Vagina (tissue), 2 donors: Measurements from ENCODE around the gene STAB1. TPM values are rescaled to one million over a fixed set of nuclear protein-coding genes. Genes with fewer than 3 reads are reported as not detected.

Experiments
- DNase-seq, 2 donors: peaks; one replicate each; pipeline ENCODE4 v3.0.0-alpha.2; 2017; ENCODE audit errors: extremely low spot score in 2 of 2
- H3K27ac ChIP-seq: fragments of 200-600 bp; sonication (generic); one replicate; pipeline ENCODE4 v1.5.1; 2019
- H3K27me3 ChIP-seq: fragments of 200-600 bp; sonication (generic); one replicate; pipeline ENCODE4 v1.5.1; 2019
- H3K36me3 ChIP-seq, 2 donors: fragments of 200-600 bp; sonication (generic); one replicate each; pipeline ENCODE4 v1.5.1; 2017 to 2019
- H3K4me1 ChIP-seq: fragments of 200-600 bp; sonication (generic); one replicate; pipeline ENCODE4 v1.5.1; 2019
- H3K4me3 ChIP-seq, 2 donors: fragments of 200-600 bp; sonication (generic); 1 replicate in 1 of 2; 2 replicates in 1 of 2; pipeline ENCODE4 v1.5.1; 2016 to 2019
- H3K9me3 ChIP-seq: fragments of 200-600 bp; sonication (generic); one replicate; pipeline ENCODE4 v1.5.1; 2019
- POLR2A ChIP-seq, 2 donors: fragments of 450-650 bp; IDR thresholded peaks; one replicate each; pipeline ENCODE4 v1.6.1; 2017; ENCODE audit warnings: antibody characterized with exemption in 2 of 2, mild to moderate bottlenecking in 2 of 2, moderate library complexity in 2 of 2
- POLR2AphosphoS5 ChIP-seq, 2 donors: sonication (generic); formaldehyde crosslinking; IDR thresholded peaks; one replicate each; pipeline ENCODE4 v1.9.0; 2017; ENCODE audit warnings: antibody characterized with exemption in 2 of 2, mild to moderate bottlenecking in 2 of 2, low read depth in 1 of 2; ENCODE audit not compliant: insufficient read depth in 1 of 2
- intact Hi-C: fragments of 100-400 bp; cut with DNase I; formaldehyde crosslinking; loops from one replicate; pipeline ENCODE4 v1.15.1; 2023
- total RNA-seq: library from RNA; depleted of rRNA; stranded (reverse); fragments of >200 nt; gene quantifications from one replicate; pipeline ENCODE4 v1.2.3, GENCODE V29; 2016
- TF ChIP-seq, protein P1 (sequence below), 3 experiments: fragments of 450-650 bp in 2 of 3; fragments of 200-600 bp in 1 of 3; sonication (generic) in 1 of 3; IDR thresholded peaks; one replicate each; pipeline ENCODE4 v1.5.1; 2017 to 2019; ENCODE audit warnings: antibody characterized with exemption in 3 of 3, mild to moderate bottlenecking in 2 of 3, moderate library complexity in 2 of 3

STAB1 gene
- total RNA-seq, 1 donor from 2014 or later: 124 TPM

DNA sequence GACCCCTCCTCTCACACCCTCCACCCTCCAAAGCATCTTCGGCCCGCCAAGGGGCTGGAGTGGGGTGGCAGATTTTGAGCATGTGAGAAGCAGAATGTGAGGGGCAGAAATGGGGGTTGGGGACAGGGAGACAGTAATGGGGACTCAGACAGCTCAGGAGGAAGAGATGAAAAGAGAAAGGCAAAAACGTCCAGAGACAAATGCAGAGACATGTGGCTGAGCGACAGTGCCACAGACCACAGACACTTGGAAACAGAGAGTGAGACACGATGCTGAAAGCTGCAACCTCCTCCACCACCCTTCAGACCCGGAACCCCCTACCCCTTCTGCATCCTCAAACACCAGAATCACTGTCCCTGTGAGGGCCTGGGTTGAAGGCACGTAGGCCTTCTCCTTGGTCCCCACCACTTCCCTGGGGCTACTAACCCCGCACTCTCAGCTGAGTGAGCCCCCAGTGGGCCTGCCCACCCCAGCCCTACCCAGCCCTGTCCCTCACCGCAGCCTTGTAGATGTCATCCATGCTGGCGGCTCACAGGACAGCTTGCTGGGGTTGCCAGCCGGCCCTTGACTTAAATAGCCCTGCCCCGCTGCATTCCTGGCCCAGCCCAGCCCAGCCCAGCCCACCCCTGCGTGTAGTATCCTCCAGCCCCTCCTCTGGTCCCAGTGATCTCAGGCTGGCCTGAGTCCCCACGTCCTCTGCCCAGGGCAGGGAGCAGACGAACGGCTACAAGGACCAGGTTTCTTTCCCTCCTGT is 41.5 kb upstream of the STAB1 start, which contains the start of gene TNNC1:
Gene TNNC1 (minus strand): TSS at position 546 of the 754 bp plus-strand sequence. CDS start 26 bp downstream, at position 520.
- Histone ChIP-seq H3K4me3 (peak within 1 kb of the TSS; percentile 88 to 92), H3K27ac (peak within 1 kb of the TSS; percentile 97), H3K9me3 (no peaks in the 10 kb centered on the region), H3K4me1 (peaks cover 40% of the 10 kb centered on the region), H3K27me3 (no peaks in the 10 kb centered on the region), H3K36me3 (peaks cover 0 to 5% of the 10 kb centered on the region in 2 donors)
- intact Hi-C loops: no loop called here
- DNase-seq: no peak
- TF ChIP-seq POLR2A (IDR thresholded peaks at IDR 0.05) (no peak), POLR2AphosphoS5 (IDR thresholded peaks at IDR 0.05; ENCODE audit: insufficient read depth in 1 of 2, low read depth in 1 of 2) (no peak)
- TF ChIP-seq, protein P1, sequence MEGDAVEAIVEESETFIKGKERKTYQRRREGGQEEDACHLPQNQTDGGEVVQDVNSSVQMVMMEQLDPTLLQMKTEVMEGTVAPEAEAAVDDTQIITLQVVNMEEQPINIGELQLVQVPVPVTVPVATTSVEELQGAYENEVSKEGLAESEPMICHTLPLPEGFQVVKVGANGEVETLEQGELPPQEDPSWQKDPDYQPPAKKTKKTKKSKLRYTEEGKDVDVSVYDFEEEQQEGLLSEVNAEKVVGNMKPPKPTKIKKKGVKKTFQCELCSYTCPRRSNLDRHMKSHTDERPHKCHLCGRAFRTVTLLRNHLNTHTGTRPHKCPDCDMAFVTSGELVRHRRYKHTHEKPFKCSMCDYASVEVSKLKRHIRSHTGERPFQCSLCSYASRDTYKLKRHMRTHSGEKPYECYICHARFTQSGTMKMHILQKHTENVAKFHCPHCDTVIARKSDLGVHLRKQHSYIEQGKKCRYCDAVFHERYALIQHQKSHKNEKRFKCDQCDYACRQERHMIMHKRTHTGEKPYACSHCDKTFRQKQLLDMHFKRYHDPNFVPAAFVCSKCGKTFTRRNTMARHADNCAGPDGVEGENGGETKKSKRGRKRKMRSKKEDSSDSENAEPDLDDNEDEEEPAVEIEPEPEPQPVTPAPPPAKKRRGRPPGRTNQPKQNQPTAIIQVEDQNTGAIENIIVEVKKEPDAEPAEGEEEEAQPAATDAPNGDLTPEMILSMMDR (IDR thresholded peaks at IDR 0.05): no peak

DNA sequence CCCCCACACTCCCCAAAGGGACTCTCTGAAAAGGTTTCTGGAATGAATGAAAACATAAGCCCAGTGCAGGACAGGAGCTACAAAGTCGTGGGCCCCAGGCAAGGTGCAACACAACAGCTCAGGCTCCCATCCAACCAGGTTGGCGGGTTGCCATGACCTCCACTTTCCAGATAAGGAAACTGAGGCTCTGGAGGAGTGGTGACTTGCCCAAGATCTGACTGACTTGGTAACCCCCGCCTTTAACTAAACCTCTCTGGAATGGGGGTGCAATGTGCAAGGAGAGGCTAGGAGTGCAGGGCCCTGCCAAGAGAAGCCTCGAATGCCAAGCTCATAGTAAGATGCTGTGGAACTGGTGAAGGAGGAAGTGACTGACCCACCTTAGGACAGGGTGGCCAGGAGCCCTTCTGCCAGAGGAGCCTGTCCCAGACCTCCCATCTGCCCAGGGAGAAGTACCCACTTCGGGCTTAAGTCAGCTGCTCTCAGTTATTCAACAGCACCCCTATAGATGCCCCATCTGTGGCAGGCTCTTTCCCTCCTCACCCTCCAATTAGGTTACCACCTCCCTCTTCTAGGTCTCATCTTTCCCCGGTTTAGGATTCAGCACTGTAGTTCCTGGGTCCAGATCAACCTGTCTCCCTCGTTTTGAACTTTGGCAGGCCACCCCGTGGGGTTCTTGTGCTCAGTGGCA is 40.7 kb upstream of the STAB1 start:
- intact Hi-C loops: no loop called here
- Histone ChIP-seq H3K4me1 (peaks cover 41% of the 10 kb centered on the region), H3K4me3 (peak overlapping the region in 1 of 2 donors; percentile 92), H3K27ac (peak overlapping the region; percentile 97), H3K9me3 (no peaks in the 10 kb centered on the region), H3K27me3 (no peaks in the 10 kb centered on the region), H3K36me3 (peaks cover 0 to 12% of the 10 kb centered on the region in 2 donors)
- no peak for TF ChIP-seq POLR2A (IDR thresholded peaks at IDR 0.05)
- TF ChIP-seq, protein P1 (IDR thresholded peaks at IDR 0.05): no peak
- no peak for TF ChIP-seq POLR2AphosphoS5 (IDR thresholded peaks at IDR 0.05; ENCODE audit: insufficient read depth in 1 of 2, low read depth in 1 of 2)
- DNase-seq: no peak

DNA sequence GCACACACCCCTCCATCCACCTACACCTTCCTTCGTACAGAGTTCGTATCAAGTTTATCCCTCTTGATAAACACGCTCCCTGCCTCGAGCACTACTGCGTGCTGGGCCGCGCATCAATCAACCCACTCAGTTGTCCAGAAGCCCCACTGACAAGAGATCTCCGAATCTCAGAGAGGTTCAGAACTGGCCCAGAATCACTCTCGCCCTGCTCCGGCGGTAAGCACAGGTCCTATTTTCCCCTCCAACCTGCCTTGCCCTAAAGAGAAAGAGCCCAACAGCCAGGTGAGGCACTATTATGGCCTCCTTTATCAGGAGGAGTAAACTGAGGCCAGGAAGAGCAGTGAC is 40.2 kb upstream of the STAB1 start:
- DNase-seq: no peak
- Histone ChIP-seq H3K27ac (peak overlapping the region; percentile 97), H3K36me3 (peaks cover 0 to 13% of the 10 kb centered on the region in 2 donors), H3K9me3 (no peaks in the 10 kb centered on the region), H3K4me3 (peak overlapping the region; percentile 88 to 92), H3K4me1 (peaks cover 41% of the 10 kb centered on the region), H3K27me3 (no peaks in the 10 kb centered on the region)
- intact Hi-C loops: no loop called here
- TF ChIP-seq, protein P1 (IDR thresholded peaks at IDR 0.05): no peak
- no peak for TF ChIP-seq POLR2AphosphoS5 (IDR thresholded peaks at IDR 0.05; ENCODE audit: insufficient read depth in 1 of 2, low read depth in 1 of 2)
- TF ChIP-seq POLR2A (IDR thresholded peaks at IDR 0.05): no peak

DNA sequence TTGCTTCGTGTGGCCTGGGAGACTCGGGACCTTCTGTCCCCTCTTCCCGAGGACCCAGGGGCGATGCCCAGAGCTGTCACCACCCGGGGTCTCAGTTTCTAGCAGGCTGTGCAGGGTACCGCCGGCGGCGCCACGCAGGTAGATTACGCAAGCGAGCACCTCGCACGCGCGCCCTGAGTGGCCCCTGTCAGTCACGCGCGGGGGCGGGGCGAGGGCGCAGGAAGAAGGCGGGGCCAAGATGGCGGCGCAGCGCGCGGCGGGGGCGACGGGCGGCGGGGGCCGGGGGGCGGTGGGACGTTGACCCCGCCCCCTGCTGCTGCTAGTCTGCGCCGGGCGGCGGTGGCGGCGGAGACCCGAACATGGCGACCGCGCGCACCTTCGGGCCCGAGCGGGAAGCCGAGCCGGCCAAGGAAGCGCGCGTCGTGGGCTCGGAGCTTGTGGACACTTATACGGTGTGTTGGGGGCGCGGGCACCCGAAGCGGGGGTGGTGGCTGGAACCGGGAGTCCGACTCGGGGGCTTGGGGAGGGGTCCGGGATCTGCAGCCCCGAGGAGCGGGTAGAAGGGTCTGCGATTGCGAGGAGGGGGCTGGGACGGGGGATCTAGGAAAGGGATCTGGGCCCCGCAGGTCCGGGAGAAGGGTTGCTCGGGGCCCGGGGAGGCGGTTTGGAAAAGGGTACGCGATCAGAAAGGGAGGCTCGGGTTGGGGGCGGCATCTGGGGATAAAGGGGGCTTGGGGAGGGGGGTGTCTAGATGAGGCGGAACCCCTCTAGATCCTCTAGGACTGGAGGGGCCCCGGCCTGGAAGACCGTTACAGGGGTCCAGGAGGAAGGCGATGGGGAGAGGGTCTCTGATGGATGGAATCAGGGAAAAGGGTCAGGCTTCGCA is 39.6 kb upstream of the STAB1 start, which contains the start of gene NISCH:
Gene NISCH (plus strand): TSS at position 322 of the 886 bp plus-strand sequence. CDS start 38 bp downstream, at position 360.
- intact Hi-C loops: no loop called here
- peaks cover 41% of the 10 kb centered on the region for H3K4me1 ChIP-seq
- H3K36me3 ChIP-seq: peaks cover 0 to 17% of the 10 kb centered on the region in 2 donors

More for the DNA sequence above, 39.6 kb upstream of the STAB1 start, which contains the start of gene NISCH:
- Histone ChIP-seq H3K27ac (peak within 1 kb of the TSS; percentile 97), H3K27me3 (no peaks in the 10 kb centered on the region), H3K9me3 (no peaks in the 10 kb centered on the region), H3K4me3 (peak within 1 kb of the TSS; percentile 88 to 92)
- no peak for DNase-seq
- TF ChIP-seq, protein P1 (IDR thresholded peaks at IDR 0.05): no peak
- peak in 1 of 2 donors; percentile 26 for TF ChIP-seq POLR2A (IDR thresholded peaks at IDR 0.05)
- TF ChIP-seq POLR2AphosphoS5 (IDR thresholded peaks at IDR 0.05; ENCODE audit: insufficient read depth in 1 of 2, low read depth in 1 of 2): peak in 1 of 2 donors; percentile 83
